Smooth muscle cell (in vitro differentiated cells): ENCODE measurements around the gene PALD1. TPM values are rescaled to one million over a fixed set of nuclear protein-coding genes. Genes with fewer than 3 reads are reported as not detected.
A peak's percentile ranks its signal among the peaks of the same experiment; 100 is the strongest.

Experiments used
- DNase-seq: peaks from one replicate; lab custom pipeline; 2025; ENCODE audit not compliant: unreplicated experiment; lab: John Stamatoyannopoulos, UW
- H2AFZ ChIP-seq: fragments of 200-600 bp; sonication (generic); 2 replicates; pipeline ENCODE4 v1.6.0; 2016; ENCODE audit warnings: antibody characterized with exemption, low read depth, mild to moderate bottlenecking
- H3F3A ChIP-seq: fragments of 200-600 bp; sonication (generic); 2 replicates; pipeline ENCODE4 v1.6.0; 2017; ENCODE audit warnings: antibody characterized with exemption, low read depth
- H3K27ac ChIP-seq: fragments of 200-600 bp; sonication (generic); 2 replicates; pipeline ENCODE4 v1.5.1; 2016; ENCODE audit warnings: low read depth, mild to moderate bottlenecking
- H3K27me3 ChIP-seq: fragments of 200-600 bp; sonication (generic); 2 replicates; pipeline ENCODE4 v1.6.1; 2016; ENCODE audit warnings: low read depth, mild to moderate bottlenecking
- H3K36me3 ChIP-seq: fragments of 200-600 bp; sonication (generic); 2 replicates; pipeline ENCODE4 v1.5.1; 2016; ENCODE audit warnings: low read depth
- H3K4me1 ChIP-seq: fragments of 200-600 bp; sonication (generic); 2 replicates; pipeline ENCODE4 v1.5.1; 2016; ENCODE audit warnings: low read depth
- H3K4me2 ChIP-seq: fragments of 200-600 bp; sonication (generic); 2 replicates; pipeline ENCODE4 v1.6.0; 2016; ENCODE audit warnings: mild to moderate bottlenecking
- H3K4me3 ChIP-seq: fragments of 200-600 bp; sonication (generic); 2 replicates; pipeline ENCODE4 v1.5.1; 2016; ENCODE audit warnings: mild to moderate bottlenecking
- H3K79me2 ChIP-seq: fragments of 200-600 bp; sonication (generic); 2 replicates; pipeline ENCODE4 v1.6.0; 2016; ENCODE audit warnings: low read depth, mild to moderate bottlenecking
- H3K9ac ChIP-seq: fragments of 200-600 bp; sonication (generic); 2 replicates; pipeline ENCODE4 v1.6.0; 2016; ENCODE audit warnings: low read depth
- H3K9me3 ChIP-seq: fragments of 200-600 bp; sonication (generic); replicated peaks from 2 replicates; pipeline ENCODE4 v1.5.1; 2016; ENCODE audit warnings: low read depth
- H4K20me1 ChIP-seq: fragments of 200-600 bp; sonication (generic); 2 replicates; pipeline ENCODE4 v1.6.0; 2016; ENCODE audit warnings: low read depth
- WGBS: methylation state at CpG from one replicate; pipeline ENCODE4 v1.1.7; 2016; ENCODE audit warnings: low lambda C conversion rate; 5-methylcytosine and 5-hydroxymethylcytosine counted together
- polyA plus RNA-seq: library from polyadenylated mRNA; unstranded; fragments of >200 nt; fragmentation: Nextera tagmentation; extraction: Ambion mirVana; gene quantifications from 2 replicates; pipeline ENCODE4 v1.2.1, GENCODE V29; 2016
- total RNA-seq: library from RNA; depleted of rRNA; stranded (reverse); fragments of >200 nt; gene quantifications from 2 replicates; pipeline ENCODE4 v1.2.3, GENCODE V29; 2014
- TF ChIP-seq, protein P1 (sequence below): fragments of 200-600 bp; sonication (generic); IDR thresholded peaks from 2 replicates; pipeline ENCODE4 v1.5.1; 2017; ENCODE audit warnings: borderline replicate concordance, mild to moderate bottlenecking, antibody characterized with exemption; ENCODE audit not compliant: insufficient read depth, poor library complexity, severe bottlenecking

Gene PALD1
- total and polyA plus RNA-seq, 2 experiments from 2014 or later: 1.4 to 2.2 TPM

DNA sequence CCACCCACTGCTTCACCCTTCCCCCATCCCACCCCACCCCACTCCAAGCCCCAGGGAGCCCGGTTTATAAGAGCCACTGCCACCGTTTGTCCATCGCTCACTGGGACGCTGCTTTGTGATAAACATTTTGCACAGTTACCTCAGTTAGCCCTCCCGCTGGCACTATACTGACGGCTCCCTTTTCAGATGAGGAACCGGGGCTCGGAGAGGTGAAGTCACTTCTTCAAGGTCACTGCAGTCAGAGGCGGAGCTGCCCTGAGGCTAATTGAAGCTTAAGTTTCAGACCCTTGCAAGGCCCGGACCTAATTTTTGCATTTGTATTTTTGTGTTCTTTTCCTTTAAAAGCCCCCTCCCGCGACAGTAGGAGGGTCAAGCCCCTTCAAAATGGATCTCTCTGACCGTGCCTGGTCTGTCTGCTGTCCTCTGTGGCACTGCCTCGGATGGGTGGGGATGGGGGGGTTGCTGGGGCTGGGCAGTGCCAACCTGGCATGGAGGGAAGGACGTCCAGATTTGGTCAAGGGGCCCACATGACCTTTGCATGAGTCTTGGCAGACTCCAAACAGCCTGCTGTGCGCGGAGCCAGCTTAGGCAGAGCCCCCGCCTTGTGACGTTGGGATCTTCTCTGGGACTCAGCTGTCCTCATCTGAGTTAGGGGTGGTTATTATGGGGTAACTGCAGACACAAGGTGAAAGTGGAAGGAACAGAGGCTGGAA lies 19.4 kb upstream of the PALD1 start:
- Histone ChIP-seq H3K27ac (no peak overlapping the region), H3K4me2 (peak overlapping the region; percentile 87), H3K27me3 (peaks cover 7% of the 10 kb centered on the region), H3K9ac (no peak overlapping the region), H2AFZ (no peak overlapping the region), H3K4me3 (peak overlapping the region; percentile 44), H3K36me3 (no peaks in the 10 kb centered on the region), H3K79me2 (no peaks in the 10 kb centered on the region), H4K20me1 (no peaks in the 10 kb centered on the region), H3F3A (no peaks in the 10 kb centered on the region), H3K9me3 (no peaks in the 10 kb centered on the region), H3K4me1 (peaks cover 8% of the 10 kb centered on the region)
- 27% methylated on average over 19 of the region's 19 CpGs for WGBS
- DNase-seq: no peak
- TF ChIP-seq, protein P1, sequence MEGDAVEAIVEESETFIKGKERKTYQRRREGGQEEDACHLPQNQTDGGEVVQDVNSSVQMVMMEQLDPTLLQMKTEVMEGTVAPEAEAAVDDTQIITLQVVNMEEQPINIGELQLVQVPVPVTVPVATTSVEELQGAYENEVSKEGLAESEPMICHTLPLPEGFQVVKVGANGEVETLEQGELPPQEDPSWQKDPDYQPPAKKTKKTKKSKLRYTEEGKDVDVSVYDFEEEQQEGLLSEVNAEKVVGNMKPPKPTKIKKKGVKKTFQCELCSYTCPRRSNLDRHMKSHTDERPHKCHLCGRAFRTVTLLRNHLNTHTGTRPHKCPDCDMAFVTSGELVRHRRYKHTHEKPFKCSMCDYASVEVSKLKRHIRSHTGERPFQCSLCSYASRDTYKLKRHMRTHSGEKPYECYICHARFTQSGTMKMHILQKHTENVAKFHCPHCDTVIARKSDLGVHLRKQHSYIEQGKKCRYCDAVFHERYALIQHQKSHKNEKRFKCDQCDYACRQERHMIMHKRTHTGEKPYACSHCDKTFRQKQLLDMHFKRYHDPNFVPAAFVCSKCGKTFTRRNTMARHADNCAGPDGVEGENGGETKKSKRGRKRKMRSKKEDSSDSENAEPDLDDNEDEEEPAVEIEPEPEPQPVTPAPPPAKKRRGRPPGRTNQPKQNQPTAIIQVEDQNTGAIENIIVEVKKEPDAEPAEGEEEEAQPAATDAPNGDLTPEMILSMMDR: no peak

DNA sequence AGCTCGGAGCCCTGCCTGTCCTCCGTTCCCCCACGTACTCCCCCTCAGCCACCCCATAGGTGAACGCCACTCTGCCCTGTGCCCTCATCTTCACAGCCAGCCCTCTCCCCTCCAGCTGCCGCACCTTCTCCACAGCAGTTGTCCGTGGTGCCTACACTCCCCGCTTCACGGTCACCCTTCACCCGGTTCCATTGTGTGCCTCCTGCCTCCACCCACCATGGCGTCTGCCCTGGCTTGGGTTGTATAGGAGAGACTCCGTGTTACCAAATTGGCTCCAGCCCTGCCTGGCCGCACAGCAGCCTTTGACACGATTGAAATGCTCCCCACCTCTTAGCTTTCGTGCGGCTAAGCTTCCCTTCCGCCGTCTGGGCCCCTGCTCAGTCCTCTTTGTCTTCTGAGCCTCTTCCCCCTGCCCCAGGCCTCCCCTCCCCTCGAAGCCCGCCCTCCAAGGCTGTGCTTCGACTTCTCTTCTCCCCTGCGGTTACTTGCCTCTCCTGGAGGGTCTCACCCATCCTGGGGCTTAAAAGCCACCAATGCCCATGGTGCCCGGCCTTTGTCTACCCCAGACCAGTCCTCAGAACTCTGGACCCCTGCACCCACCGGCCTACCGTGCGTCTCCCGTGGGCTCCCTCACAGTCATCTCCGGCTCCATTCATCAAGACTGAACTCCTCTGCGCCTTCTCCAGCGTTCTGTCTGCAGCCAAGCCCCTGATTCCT lies 18.6 kb upstream of the PALD1 start:
- TF ChIP-seq, protein P1: no peak
- WGBS: 68% methylated on average over 28 of the region's 29 CpGs
- H3K4me1 ChIP-seq: peaks cover 8% of the 10 kb centered on the region
- H3K4me3 ChIP-seq: no peak overlapping the region
- H3K27me3 ChIP-seq: peaks cover 6% of the 10 kb centered on the region
- no peak overlapping the region for H3K9ac ChIP-seq
- H3K27ac ChIP-seq: no peak overlapping the region
- DNase-seq: no peak
- no peaks in the 10 kb centered on the region for H3K9me3 ChIP-seq
- H3K36me3 ChIP-seq: no peaks in the 10 kb centered on the region
- H3K79me2 ChIP-seq: no peaks in the 10 kb centered on the region
- no peak overlapping the region for H3K4me2 ChIP-seq
- no peak overlapping the region for H2AFZ ChIP-seq
- H4K20me1 ChIP-seq: no peaks in the 10 kb centered on the region
- no peaks in the 10 kb centered on the region for H3F3A ChIP-seq

DNA sequence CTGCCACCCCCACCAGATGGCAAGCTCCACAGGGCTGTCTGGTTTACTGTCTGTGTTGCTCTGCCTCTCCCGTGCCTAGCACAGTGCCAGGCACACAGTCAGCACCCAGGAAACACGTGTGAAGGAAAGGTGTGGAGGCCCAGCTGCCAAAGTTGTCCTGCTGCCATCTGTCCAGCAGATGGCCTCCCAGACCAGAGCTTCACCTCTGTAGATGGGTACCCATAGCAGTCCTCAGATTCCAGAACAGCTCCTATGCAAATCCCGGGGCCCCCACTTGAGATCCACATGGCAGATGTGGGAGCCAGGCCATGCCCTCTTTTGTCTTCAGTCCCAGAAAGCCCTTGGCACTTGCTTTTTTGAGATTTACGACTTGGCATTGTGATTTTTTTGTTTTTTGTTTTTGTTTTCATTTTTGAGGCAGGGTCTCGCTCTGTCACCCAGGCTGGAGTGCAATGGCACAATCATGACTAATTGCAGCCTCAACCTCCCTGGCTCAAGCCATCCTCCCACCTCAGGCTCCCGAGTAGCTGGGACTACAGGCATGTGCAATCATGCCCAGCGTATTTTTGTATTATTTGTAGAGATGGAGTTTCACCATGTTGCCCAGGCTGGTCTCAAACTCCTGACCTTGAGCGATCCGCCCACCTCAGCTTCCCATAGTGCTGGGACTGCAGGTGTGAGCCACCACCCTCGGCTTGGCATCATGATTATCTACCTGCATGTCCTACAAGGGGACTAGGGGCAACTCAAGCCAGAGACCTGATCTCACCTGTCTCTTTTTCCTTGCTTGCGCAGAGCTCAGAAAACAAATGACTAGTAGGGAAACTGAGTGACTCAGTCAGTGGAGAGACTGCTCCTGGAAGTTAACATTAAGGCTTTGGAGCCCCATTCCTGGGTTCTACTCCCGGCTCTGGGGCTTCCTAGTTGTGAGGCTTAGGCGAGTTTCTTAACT lies 16.9 kb upstream of the PALD1 start:
- Histone ChIP-seq H3K9me3 (no peaks in the 10 kb centered on the region), H3K36me3 (no peaks in the 10 kb centered on the region), H2AFZ (no peak overlapping the region), H3K27me3 (no peaks in the 10 kb centered on the region), H3F3A (no peaks in the 10 kb centered on the region), H3K4me1 (peaks cover 8% of the 10 kb centered on the region), H3K9ac (no peak overlapping the region), H3K4me3 (no peak overlapping the region), H3K27ac (no peak overlapping the region), H3K4me2 (no peak overlapping the region), H4K20me1 (no peaks in the 10 kb centered on the region), H3K79me2 (no peaks in the 10 kb centered on the region)
- TF ChIP-seq, protein P1: peak; percentile 71
- no peak for DNase-seq
- 64% methylated on average over 13 of the region's 13 CpGs for WGBS
